Uterus (tissue), 4 donors: Measurements from ENCODE around the gene BBS9. TPM values are rescaled to one million over a fixed set of nuclear protein-coding genes. Genes with fewer than 3 reads are reported as not detected.

Source experiments
- DNase-seq, 2 donors: peaks; one replicate each; pipeline ENCODE4 v3.0.0-alpha.2; 2019 to 2020
- H3K27ac ChIP-seq, 2 donors: fragments of 200-600 bp; sonication (generic); 1 replicate in 1 of 2; 2 replicates in 1 of 2; pipeline ENCODE4 v1.5.1; 2016 to 2018
- H3K27me3 ChIP-seq, 2 donors: fragments of 200-600 bp; sonication (generic); one replicate each; pipeline ENCODE4 v1.5.1; 2018 to 2019; ENCODE audit warnings: control low read depth in 1 of 2
- H3K36me3 ChIP-seq, 2 donors: fragments of 200-600 bp; sonication (generic); one replicate each; pipeline ENCODE4 v1.5.1; 2019; ENCODE audit warnings: control low read depth in 1 of 2
- H3K4me1 ChIP-seq, 2 donors: fragments of 200-600 bp; sonication (generic); one replicate each; pipeline ENCODE4 v1.5.1; 2018 to 2019; ENCODE audit warnings: control low read depth in 1 of 2
- H3K4me3 ChIP-seq, 2 donors: fragments of 200-600 bp; sonication (generic); 1 replicate in 1 of 2; 2 replicates in 1 of 2; pipeline ENCODE4 v1.5.1; 2018 to 2019; ENCODE audit warnings: mild to moderate bottlenecking in 1 of 2
- H3K9me3 ChIP-seq, 2 donors: fragments of 200-600 bp; sonication (generic); one replicate each; pipeline ENCODE4 v1.5.1; 2019; ENCODE audit warnings: control low read depth in 1 of 2
- CTCF ChIP-seq, 4 experiments: fragments of 200-600 bp in 2 of 4; fragments of 450-650 bp in 2 of 4; sonication (generic) in 2 of 4; IDR thresholded peaks; one replicate each; pipeline ENCODE4 v1.5.1; 2016 to 2019; ENCODE audit warnings: antibody characterized with exemption in 4 of 4, mild to moderate bottlenecking in 2 of 4, moderate library complexity in 1 of 4
- POLR2A ChIP-seq, 2 donors: fragments of 450-650 bp; IDR thresholded peaks; one replicate each; pipeline ENCODE4 v1.6.1; 2016; ENCODE audit warnings: antibody characterized with exemption in 2 of 2, mild to moderate bottlenecking in 1 of 2, moderate library complexity in 1 of 2
- intact Hi-C: fragments of 100-400 bp; cut with DNase I; formaldehyde crosslinking; loops from one replicate; pipeline ENCODE4 v1.15.1; 2023; ENCODE audit warnings: low total_unique reads
- total RNA-seq, 4 donors: library from RNA; depleted of rRNA in 3 of 4; stranded (reverse); fragments of >200 nt in 3 of 4; gene quantifications; one replicate each; pipeline versions ENCODE4 v1.1.0 to v1.2.4, GENCODE V29; 2014 to 2023
- donor health status: DM: yes; HTN: yes; CAD: no.

The BBS9 gene
- total RNA-seq, 4 donors from 2014 or later, result 24.1 to 77.4 (median 39.4) TPM

- intact Hi-C loops, result no loop called here
- no peak overlapping the region for H3K27ac ChIP-seq
- H3K4me1 ChIP-seq, result no peaks in the 10 kb centered on the region
- no peaks in the 10 kb centered on the region for H3K9me3 ChIP-seq
- no peak for TF ChIP-seq CTCF (IDR thresholded peaks at IDR 0.05)
- no peak for TF ChIP-seq POLR2A (IDR thresholded peaks at IDR 0.05)
- H3K4me3 ChIP-seq, result no peak overlapping the region
- DNase-seq, result no peak
- no peaks in the 10 kb centered on the region for H3K27me3 ChIP-seq
- no peaks in the 10 kb centered on the region for H3K36me3 ChIP-seq
Observed at GRCh38 chr7:33137103-33137502, 7.7 kb downstream of the BBS9 start.

- no peaks in the 10 kb centered on the region for H3K27me3 ChIP-seq
- TF ChIP-seq CTCF (IDR thresholded peaks at IDR 0.05), result no peak
- TF ChIP-seq POLR2A (IDR thresholded peaks at IDR 0.05), result no peak
- no peaks in the 10 kb centered on the region for H3K9me3 ChIP-seq
- DNase-seq, result no peak
- H3K36me3 ChIP-seq, result no peaks in the 10 kb centered on the region
- H3K4me1 ChIP-seq, result no peaks in the 10 kb centered on the region
- H3K4me3 ChIP-seq, result no peak overlapping the region
- intact Hi-C loops, result no loop called here
- H3K27ac ChIP-seq, result no peak overlapping the region
Observed at GRCh38 chr7:33142585-33142984, 13.2 kb downstream of the BBS9 start.

GRCh38 chr7:33143996-33144718 lies 14.8 kb downstream of the BBS9 start:
- H3K9me3 ChIP-seq, result no peaks in the 10 kb centered on the region

GRCh38 chr7:33145156-33145555 lies 15.8 kb downstream of the BBS9 start:
- intact Hi-C loops, result no loop called here
- H3K4me3 ChIP-seq, result no peak overlapping the region
- H3K9me3 ChIP-seq, result no peaks in the 10 kb centered on the region
- no peaks in the 10 kb centered on the region for H3K4me1 ChIP-seq
- DNase-seq, result no peak
- no peaks in the 10 kb centered on the region for H3K27me3 ChIP-seq
- TF ChIP-seq CTCF (IDR thresholded peaks at IDR 0.05), result no peak
- no peak for TF ChIP-seq POLR2A (IDR thresholded peaks at IDR 0.05)
- H3K27ac ChIP-seq, result no peak overlapping the region
- H3K36me3 ChIP-seq, result no peaks in the 10 kb centered on the region

More at GRCh38 chr7:33143996-33144718, 14.8 kb downstream of the BBS9 start:
- DNase-seq, result no peak
- H3K27me3 ChIP-seq, result no peaks in the 10 kb centered on the region
- H3K4me1 ChIP-seq, result no peaks in the 10 kb centered on the region
- H3K36me3 ChIP-seq, result no peaks in the 10 kb centered on the region
- TF ChIP-seq POLR2A (IDR thresholded peaks at IDR 0.05), result no peak
- TF ChIP-seq CTCF (IDR thresholded peaks at IDR 0.05), result no peak
- H3K4me3 ChIP-seq, result no peak overlapping the region
- H3K27ac ChIP-seq, result no peak overlapping the region
- intact Hi-C loops, result no loop called here

- no peaks in the 10 kb centered on the region for H3K36me3 ChIP-seq
- intact Hi-C loops, result no loop called here
- no peaks in the 10 kb centered on the region for H3K4me1 ChIP-seq
- no peak overlapping the region for H3K27ac ChIP-seq
- TF ChIP-seq POLR2A (IDR thresholded peaks at IDR 0.05) (no peak), CTCF (IDR thresholded peaks at IDR 0.05) (no peak)
- DNase-seq, result no peak
- no peak overlapping the region for H3K4me3 ChIP-seq
- H3K27me3 ChIP-seq, result no peaks in the 10 kb centered on the region
- H3K9me3 ChIP-seq, result no peaks in the 10 kb centered on the region
Observed at GRCh38 chr7:33152087-33152486, 22.7 kb downstream of the BBS9 start.
